ENCODE data around the gene LYRM4. TPM values are rescaled to one million over a fixed set of nuclear protein-coding genes. Genes with fewer than 3 reads are reported as not detected.

LYRM4 gene
- total and polyA plus RNA-seq, 9 of the 15 experiments (the other 6 are each of a cell fraction or from before 2014, with no cell fraction given): 24.2 to 69.4 (median 41.8) TPM

DNA sequence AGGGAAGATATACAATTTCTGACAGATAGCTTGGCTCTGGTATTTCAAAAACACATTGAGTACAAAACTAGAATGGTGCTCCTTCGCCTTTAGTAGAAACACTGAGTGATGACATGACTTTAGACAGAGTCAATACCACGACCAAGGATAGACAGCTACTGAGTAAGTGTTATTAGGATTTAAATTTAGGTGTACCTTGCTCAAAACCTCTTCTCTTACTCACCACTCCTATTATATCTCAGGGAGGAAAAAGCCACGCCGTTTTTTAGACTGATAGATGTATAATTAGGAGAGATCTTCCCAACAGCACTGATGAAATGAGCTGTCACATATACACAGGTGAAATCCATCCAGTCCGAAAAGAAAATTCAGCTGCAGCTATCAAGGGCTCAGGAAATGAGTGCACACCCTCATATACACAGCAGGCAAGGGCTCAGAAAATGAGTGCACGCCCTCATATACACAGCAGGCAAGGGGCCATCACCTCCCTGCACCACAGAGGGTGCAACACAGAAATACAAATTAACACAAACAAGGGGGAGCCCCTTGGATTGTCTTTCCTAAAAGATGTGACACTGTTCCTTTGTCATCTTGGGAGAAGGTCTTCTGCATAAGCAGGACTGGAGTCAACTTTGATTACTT lies 53.7 kb downstream of the LYRM4 start:
- TF ChIP-seq ZNF197 (CRISPR knock-in tag; IDR thresholded peaks at IDR 0.05; ENCODE audit: low read depth) (no peak), MAFG (tag; conservative IDR thresholded peaks at IDR 0.05) (no peak), RAD21 (CRISPR knock-in tag; conservative IDR thresholded peaks at IDR 0.05 in 1 of 2, IDR thresholded peaks at IDR 0.05 in 1 of 2) (no peak), KDM2B (CRISPR knock-in tag; IDR thresholded peaks at IDR 0.05) (no peak)
- Histone ChIP-seq H3K9me1 (ENCODE audit: control insufficient read depth, insufficient read depth, low read length) (no peaks in the 10 kb centered on the region), H3K9ac (ENCODE audit: insufficient read depth in 1 of 2, low read depth in 2 of 2, low read length in 2 of 2) (no peak overlapping the region), H3K27ac (ENCODE audit: extremely low read depth, low read depth, low read length) (no peak overlapping the region), H3K4me3 (no peak overlapping the region), H3K4me1 (replicated peaks in 1 of 2; ENCODE audit: control insufficient read depth in 2 of 2, insufficient read depth in 2 of 2, low read length in 2 of 2) (peaks cover 3 to 9% of the 10 kb centered on the region in 2 experiments; a peak in 4 of 5 replicates), H3K9me3 (replicated peaks; ENCODE audit: control insufficient read depth, insufficient read depth, low read depth, low read length) (no peaks in the 10 kb centered on the region), H3K36me3 (ENCODE audit: control insufficient read depth, insufficient read depth, low read length) (peaks cover 15% of the 10 kb centered on the region), H3K4me2 (ENCODE audit: insufficient read depth, low read length) (no peak overlapping the region), H4K20me1 (replicated peaks; ENCODE audit: control insufficient read depth, insufficient read depth, low read length) (peaks cover 6% of the 10 kb centered on the region; the same call in 1 of the 2 replicates), H3K79me2 (ENCODE audit: control insufficient read depth, insufficient read depth, low read length) (0 out of 3 replicates have a peak, but pooled peaks cover 6% of the 10 kb centered on the region), H2AFZ (ENCODE audit: low read depth, low read length) (no peak overlapping the region), H3K27me3 (ENCODE audit: control insufficient read depth in 2 of 2, insufficient read depth in 2 of 2, low read length in 2 of 2) (no peaks in the 10 kb centered on the region)
- ChIA-PET CTCF (ENCODE audit: low intra/inter-chr PET ratio) (no interaction called here), POLR2A (interaction anchor here (0.5 to 3.0 kb wide), 3 partner anchors 11 to 31 kb away, joined by 3 to 14 read pairs (median 5); no protein-coding TSS in a partner anchor)
- 69% methylated on average over 6 of the region's 6 CpGs for WGBS (ENCODE audit: insufficient coverage, low coverage, missing lambda C conversion rate)
- in situ Hi-C loops (cut with MboI): no loop called here
- intact Hi-C loops (cut with micrococcal nuclease): no loop called here
- no peak for FAIRE-seq
- BruUV-seq (replicated peaks): no TSS peak
- no peak for DNase-seq (ENCODE audit: extremely low read depth in 1 of 4, low spot score in 3 of 4)
- no peak for ATAC-seq

Measured in K562 (cell line).